ENCODE data around the gene CFAP299. TPM values are rescaled to one million over a fixed set of nuclear protein-coding genes. Genes with fewer than 3 reads are reported as not detected.

CFAP299 gene
- total RNA-seq, 3 donors from 2014 or later, result not detected

DNA sequence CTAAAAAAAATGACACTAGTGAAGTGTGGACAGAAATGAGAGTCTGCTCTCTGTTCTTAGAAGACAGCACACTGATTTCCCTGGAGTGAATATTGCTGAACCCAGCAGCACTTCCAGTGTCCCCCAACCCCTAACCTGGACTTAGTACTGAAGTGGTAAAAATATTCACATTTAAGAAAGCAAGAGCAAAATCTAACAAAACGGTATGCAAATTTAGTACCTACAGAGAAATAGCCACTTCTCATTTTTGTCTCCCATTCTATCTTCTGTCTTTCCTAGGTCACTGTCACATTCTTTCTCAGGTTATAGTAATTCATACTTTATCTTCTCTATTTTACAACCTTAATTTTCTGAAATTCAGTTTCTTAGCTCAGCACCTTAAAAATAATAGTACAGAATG, 274.7 kb downstream of the CFAP299 start:
- TF ChIP-seq, protein P1, sequence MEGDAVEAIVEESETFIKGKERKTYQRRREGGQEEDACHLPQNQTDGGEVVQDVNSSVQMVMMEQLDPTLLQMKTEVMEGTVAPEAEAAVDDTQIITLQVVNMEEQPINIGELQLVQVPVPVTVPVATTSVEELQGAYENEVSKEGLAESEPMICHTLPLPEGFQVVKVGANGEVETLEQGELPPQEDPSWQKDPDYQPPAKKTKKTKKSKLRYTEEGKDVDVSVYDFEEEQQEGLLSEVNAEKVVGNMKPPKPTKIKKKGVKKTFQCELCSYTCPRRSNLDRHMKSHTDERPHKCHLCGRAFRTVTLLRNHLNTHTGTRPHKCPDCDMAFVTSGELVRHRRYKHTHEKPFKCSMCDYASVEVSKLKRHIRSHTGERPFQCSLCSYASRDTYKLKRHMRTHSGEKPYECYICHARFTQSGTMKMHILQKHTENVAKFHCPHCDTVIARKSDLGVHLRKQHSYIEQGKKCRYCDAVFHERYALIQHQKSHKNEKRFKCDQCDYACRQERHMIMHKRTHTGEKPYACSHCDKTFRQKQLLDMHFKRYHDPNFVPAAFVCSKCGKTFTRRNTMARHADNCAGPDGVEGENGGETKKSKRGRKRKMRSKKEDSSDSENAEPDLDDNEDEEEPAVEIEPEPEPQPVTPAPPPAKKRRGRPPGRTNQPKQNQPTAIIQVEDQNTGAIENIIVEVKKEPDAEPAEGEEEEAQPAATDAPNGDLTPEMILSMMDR (IDR thresholded peaks at IDR 0.05), result no peak
- intact Hi-C loops (cut with DNase I, micrococcal nuclease), result no loop called here
- no peak for DNase-seq

DNA sequence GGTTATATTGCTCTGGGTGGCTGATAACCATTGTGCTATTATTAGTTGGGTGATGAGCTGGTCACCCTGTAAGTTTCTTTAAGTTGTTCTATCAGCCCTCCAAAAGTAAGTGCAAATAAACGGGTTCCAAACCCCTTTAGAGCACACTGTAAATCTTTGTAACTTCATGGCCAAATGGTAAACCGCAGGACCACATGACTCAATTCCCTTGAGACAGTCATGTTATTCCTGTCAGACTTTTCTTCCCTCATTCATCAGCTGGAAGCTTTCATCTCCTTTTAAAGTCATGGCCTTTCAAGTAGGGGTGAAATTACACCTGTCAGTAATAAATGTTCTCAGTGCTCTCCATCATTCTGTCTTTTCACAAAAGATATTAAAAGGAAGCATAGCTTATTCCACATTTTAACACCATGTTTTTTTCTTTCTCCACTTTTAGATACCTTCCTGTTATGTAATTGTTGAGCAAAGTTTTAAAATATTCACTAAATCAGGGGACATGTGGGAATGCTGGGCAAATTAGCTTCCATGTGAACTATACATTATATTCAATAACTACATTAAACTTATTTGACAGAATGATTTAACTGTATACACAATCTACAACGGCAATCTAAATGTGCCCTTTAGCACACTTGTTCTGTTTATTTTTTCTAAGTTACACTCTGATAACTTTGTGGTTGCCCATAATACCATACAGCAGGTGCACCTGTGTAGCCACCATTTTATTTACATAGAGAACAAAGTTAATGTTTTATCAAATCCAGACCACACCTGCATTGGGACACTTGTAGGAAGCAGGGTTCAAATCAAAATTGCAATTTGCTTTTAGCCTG, 275.5 kb downstream of the CFAP299 start:
- DNase-seq (peak in 1 of 3 donors; percentile 51), ATAC-seq (peak; percentile 96)
- Histone ChIP-seq H3K9me3 (no peaks in the 10 kb centered on the region), H3K4me3 (no peak overlapping the region), H3K36me3 (ENCODE audit: low read depth) (no peaks in the 10 kb centered on the region), H3K4me1 (ENCODE audit: low read depth) (peaks cover 5% of the 10 kb centered on the region)
- TF ChIP-seq, protein P1 (IDR thresholded peaks at IDR 0.05), result no peak
- intact Hi-C loops (cut with DNase I, micrococcal nuclease), result no loop called here

More for the DNA sequence above, 274.7 kb downstream of the CFAP299 start:
- Histone ChIP-seq H3K36me3 (ENCODE audit: low read depth) (no peaks in the 10 kb centered on the region), H3K4me1 (ENCODE audit: low read depth) (peaks cover 5% of the 10 kb centered on the region), H3K9me3 (no peaks in the 10 kb centered on the region), H3K4me3 (no peak overlapping the region)
- ATAC-seq, result no peak

DNA sequence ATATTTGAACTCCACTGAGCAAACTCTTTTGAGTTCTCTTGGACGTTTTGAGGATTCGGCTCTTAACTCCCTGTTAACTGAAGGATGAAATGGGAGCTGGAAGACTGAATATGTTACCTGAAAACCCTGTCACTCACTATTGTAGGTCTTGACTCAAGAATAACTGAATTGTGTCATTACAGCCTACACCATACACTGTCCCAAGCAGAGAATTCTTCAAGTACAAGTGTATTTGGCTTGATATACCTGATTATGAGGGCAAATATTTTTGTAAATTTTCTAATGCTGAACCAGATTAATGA, 276.1 kb downstream of the CFAP299 start:
- Histone ChIP-seq H3K36me3 (ENCODE audit: low read depth) (no peaks in the 10 kb centered on the region), H3K4me3 (no peak overlapping the region), H3K4me1 (ENCODE audit: low read depth) (peaks cover 5% of the 10 kb centered on the region), H3K9me3 (no peaks in the 10 kb centered on the region)
- no peak for DNase-seq
- ATAC-seq, result peak; percentile 37
- TF ChIP-seq, protein P1 (IDR thresholded peaks at IDR 0.05), result no peak
- intact Hi-C loops (cut with DNase I, micrococcal nuclease), result no loop called here

DNA sequence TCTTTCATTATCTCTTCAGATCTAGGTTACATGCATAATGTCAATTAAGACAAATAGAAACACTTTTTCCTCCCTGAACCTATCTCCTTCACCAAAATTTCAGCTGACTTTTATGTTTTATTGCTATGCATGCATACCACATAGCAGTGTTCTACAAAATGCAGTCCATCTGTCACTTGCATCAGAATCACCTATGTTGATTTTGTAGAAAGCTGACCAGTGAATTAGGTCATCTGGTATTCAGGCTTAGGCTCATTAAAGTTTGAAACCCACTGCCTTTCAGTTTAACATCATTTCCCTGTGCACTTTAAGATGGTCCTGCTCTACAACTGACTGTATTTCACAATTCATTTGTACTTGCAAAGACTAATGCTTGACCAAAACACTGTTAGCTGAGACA, 277.9 kb downstream of the CFAP299 start:
- intact Hi-C loops (cut with DNase I, micrococcal nuclease), result no loop called here
- ATAC-seq, result no peak
- TF ChIP-seq, protein P1 (IDR thresholded peaks at IDR 0.05), result no peak
- H3K36me3 ChIP-seq (ENCODE audit: low read depth), result no peaks in the 10 kb centered on the region
- no peak overlapping the region for H3K4me3 ChIP-seq
- DNase-seq, result no peak
- peaks cover 5% of the 10 kb centered on the region for H3K4me1 ChIP-seq (ENCODE audit: low read depth)
- no peaks in the 10 kb centered on the region for H3K9me3 ChIP-seq

DNA sequence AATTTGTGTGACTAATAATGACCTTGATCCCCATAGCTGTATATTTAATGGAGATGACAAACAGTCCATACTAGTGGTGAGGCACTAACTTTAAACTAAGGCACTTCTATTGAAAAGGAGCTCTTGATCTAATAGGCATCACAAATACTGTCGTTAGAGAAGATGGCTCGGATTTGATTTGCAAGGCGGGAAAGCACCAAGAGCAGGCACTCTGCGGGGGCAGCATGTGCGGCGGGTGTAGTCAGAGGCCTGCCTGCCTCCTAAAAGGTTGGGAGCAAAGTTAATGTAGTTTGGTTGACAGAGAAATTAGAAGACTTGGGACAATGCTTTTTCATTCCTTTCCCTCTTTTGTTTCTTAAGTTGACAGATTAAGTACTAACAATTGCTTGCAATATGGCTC, 278.8 kb downstream of the CFAP299 start:
- H3K4me3 ChIP-seq, result no peak overlapping the region
- ATAC-seq (no peak), DNase-seq (peak in 1 of 3 donors; percentile 26)
- TF ChIP-seq, protein P1 (IDR thresholded peaks at IDR 0.05), result no peak
- no peaks in the 10 kb centered on the region for H3K36me3 ChIP-seq (ENCODE audit: low read depth)
- intact Hi-C loops (cut with DNase I, micrococcal nuclease), result no loop called here
- H3K4me1 ChIP-seq (ENCODE audit: low read depth), result peaks cover 5% of the 10 kb centered on the region
- H3K9me3 ChIP-seq, result no peaks in the 10 kb centered on the region
